Measurements from ENCODE around the gene TLR10.
"Not testable (repeated sequence)": the region's sequence is repeated elsewhere in the genome, so short reads cannot be mapped to it uniquely, and the experiment has no call there.

Gene TLR10

GRCh38 chr4:38782452-38783108, at the start of gene TLR10:
Gene TLR10 (minus strand): TSS chr4:38782990. CDS start chr4:38775590, 7,400 bp downstream.
- TF ChIP-seq ZNF274 (IDR thresholded peaks at IDR 0.05; ENCODE audit: low read depth, low read length), result no peak
- peak within 1 kb of the TSS; percentile 98 for H3K4me3 ChIP-seq (ENCODE audit: low read length)

- TF ChIP-seq ZNF274 (IDR thresholded peaks at IDR 0.05; ENCODE audit: low read depth, low read length), result no peak
- H3K4me3 ChIP-seq (ENCODE audit: low read length), result no peak overlapping the region
Observed at GRCh38 chr4:38832206-38832605, 49.4 kb upstream of the TLR10 start.

GRCh38 chr4:38831653-38832052, 48.9 kb upstream of the TLR10 start:
- TF ChIP-seq ZNF274 (IDR thresholded peaks at IDR 0.05; ENCODE audit: low read depth, low read length), result no peak
- H3K4me3 ChIP-seq (ENCODE audit: low read length), result no peak overlapping the region

- TF ChIP-seq ZNF274 (IDR thresholded peaks at IDR 0.05; ENCODE audit: low read depth, low read length), result no peak
- H3K4me3 ChIP-seq (ENCODE audit: low read length), result no peak overlapping the region
Observed at GRCh38 chr4:38829237-38829636, 46.4 kb upstream of the TLR10 start.

- H3K4me3 ChIP-seq (ENCODE audit: low read length), result no peak overlapping the region
- TF ChIP-seq ZNF274 (IDR thresholded peaks at IDR 0.05; ENCODE audit: low read depth, low read length), result no peak
Observed at GRCh38 chr4:38823766-38824165, 41.0 kb upstream of the TLR10 start.

- no peak for TF ChIP-seq ZNF274 (IDR thresholded peaks at IDR 0.05; ENCODE audit: low read depth, low read length)
- no peak overlapping the region for H3K4me3 ChIP-seq (ENCODE audit: low read length)
Observed at GRCh38 chr4:38822748-38823303, 40.0 kb upstream of the TLR10 start.

GRCh38 chr4:38821739-38822138, 38.9 kb upstream of the TLR10 start:
- no peak overlapping the region for H3K4me3 ChIP-seq (ENCODE audit: low read length)
- no peak for TF ChIP-seq ZNF274 (IDR thresholded peaks at IDR 0.05; ENCODE audit: low read depth, low read length)

- TF ChIP-seq ZNF274 (IDR thresholded peaks at IDR 0.05; ENCODE audit: low read depth, low read length), result no peak
- H3K4me3 ChIP-seq (ENCODE audit: low read length), result peak overlapping the region; percentile 44; the same call in 1 of the 2 replicates
Observed at GRCh38 chr4:38820329-38821061, 37.7 kb upstream of the TLR10 start.

GRCh38 chr4:38819569-38819968, 36.8 kb upstream of the TLR10 start:
- H3K4me3 ChIP-seq (ENCODE audit: low read length), result peak overlapping the region; percentile 45; the same call in 1 of the 2 replicates
- no peak for TF ChIP-seq ZNF274 (IDR thresholded peaks at IDR 0.05; ENCODE audit: low read depth, low read length)

GRCh38 chr4:38818441-38818976, 35.7 kb upstream of the TLR10 start:
- no peak for TF ChIP-seq ZNF274 (IDR thresholded peaks at IDR 0.05; ENCODE audit: low read depth, low read length)
- no peak overlapping the region for H3K4me3 ChIP-seq (ENCODE audit: low read length)

GRCh38 chr4:38815885-38816782, 33.3 kb upstream of the TLR10 start:
- no peak overlapping the region for H3K4me3 ChIP-seq (ENCODE audit: low read length)
- no peak for TF ChIP-seq ZNF274 (IDR thresholded peaks at IDR 0.05; ENCODE audit: low read depth, low read length)

- no peak for TF ChIP-seq ZNF274 (IDR thresholded peaks at IDR 0.05; ENCODE audit: low read depth, low read length)
- H3K4me3 ChIP-seq (ENCODE audit: low read length), result no peak overlapping the region
Observed at GRCh38 chr4:38814386-38814785, 31.6 kb upstream of the TLR10 start.

- TF ChIP-seq ZNF274 (IDR thresholded peaks at IDR 0.05; ENCODE audit: low read depth, low read length), result no peak
Observed at GRCh38 chr4:38811297-38811696, 28.5 kb upstream of the TLR10 start.

GRCh38 chr4:38807462-38807861, 24.7 kb upstream of the TLR10 start:
- not testable (repeated sequence) for H3K4me3 ChIP-seq (ENCODE audit: low read length)

More at GRCh38 chr4:38811297-38811696, 28.5 kb upstream of the TLR10 start:
- H3K4me3 ChIP-seq (ENCODE audit: low read length), result no peak overlapping the region

GRCh38 chr4:38806251-38806650, 23.5 kb upstream of the TLR10 start:
- not testable (repeated sequence) for H3K4me3 ChIP-seq (ENCODE audit: low read length)
